ENCODE results near the gene TIMM50. TPM values are rescaled to one million over a fixed set of nuclear protein-coding genes. Genes with fewer than 3 reads are reported as not detected.

The TIMM50 gene
- total RNA-seq, result 46.6 TPM

DNA sequence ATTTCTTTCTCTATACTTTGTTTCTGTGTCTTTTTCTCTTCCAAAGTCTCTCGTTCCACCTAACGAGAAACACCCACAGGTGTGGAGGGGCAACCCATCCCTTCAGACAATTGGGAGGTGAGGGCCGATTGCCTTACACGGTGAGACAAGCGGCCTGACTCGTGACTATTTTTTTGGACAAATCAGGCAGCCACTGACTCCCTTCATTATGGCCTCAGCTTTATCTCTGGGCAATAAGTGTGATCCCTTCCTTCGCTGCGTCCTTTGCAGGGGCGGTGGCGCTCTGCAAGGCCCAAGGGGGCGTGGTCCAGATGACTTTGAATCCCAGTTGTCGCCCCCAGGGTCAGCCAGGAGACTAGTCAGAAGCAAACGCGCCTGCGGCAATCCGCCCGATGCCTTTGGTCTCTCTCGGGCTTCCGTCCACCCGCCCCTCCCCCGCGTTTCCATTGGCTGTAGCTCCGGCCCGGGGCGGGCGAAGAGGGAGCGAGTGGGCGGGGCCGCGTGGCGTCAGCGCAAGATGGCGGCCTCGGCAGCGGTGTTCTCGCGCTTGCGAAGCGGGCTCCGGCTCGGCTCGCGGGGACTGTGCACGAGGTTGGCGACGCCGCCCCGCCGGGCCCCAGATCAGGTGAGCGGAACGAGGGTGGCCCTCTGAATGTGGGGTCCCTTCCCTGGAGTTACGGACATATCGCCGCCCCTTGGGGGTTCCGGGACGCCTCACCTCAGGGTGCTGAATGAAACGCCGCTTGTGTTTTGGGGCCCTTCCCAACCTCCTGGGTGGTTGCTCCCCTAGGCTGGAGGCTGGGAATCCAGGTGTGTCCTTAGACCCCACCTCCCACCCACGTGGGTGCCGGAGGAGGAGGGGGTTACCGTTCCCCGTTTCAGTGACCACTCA lies at the start of gene TIMM50:
TSS of gene TIMM50 (plus strand) at position 502 of the 892 bp plus-strand sequence. CDS start at position 518, 16 bp downstream.

DNA sequence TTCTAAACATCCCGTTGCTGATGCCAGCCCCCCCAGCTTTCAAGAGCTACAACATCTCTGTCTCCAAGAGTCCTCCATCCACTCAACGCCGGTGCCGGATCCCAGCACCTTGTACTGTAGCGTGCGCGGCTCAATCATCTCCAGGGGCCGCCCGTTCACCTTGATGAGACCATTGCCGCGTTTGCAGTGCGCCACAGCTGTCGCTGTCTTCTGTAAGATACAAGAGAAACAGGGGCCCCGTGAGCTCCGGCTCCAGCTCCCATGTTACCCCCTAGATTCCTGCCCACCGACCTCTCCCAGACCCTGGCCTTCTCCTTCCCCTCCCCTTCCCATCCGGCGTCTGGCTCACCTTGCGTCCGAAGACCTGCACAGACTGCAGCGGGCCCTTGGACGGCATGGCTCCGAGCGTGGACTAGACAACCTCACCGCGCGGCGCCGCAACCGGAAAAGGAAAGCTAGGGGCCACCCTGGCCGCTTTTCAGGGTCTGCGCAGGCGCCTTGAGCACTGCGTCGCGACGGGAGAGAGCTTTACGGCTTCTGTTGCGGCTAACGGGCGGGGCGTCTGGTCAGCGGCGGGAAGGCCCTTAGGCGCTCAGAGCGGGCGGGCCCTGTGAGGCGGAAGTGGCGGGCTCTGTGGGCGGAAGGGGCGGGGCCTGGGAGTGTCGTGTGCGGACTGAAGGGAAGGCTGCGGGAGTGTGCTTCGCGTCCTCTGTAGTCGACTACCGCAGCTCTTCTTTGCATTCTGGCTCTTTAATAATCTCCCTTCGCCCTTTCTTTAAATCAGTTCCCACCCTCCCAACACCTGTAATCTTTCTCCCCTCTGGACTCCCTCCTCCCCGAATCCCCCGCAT lies 44.9 kb upstream of the TIMM50 start, which contains the start of gene RPS16:
TSS of gene RPS16 (minus strand) at position 451 of the 851 bp plus-strand sequence. CDS start at position 397, 54 bp downstream.

DNA sequence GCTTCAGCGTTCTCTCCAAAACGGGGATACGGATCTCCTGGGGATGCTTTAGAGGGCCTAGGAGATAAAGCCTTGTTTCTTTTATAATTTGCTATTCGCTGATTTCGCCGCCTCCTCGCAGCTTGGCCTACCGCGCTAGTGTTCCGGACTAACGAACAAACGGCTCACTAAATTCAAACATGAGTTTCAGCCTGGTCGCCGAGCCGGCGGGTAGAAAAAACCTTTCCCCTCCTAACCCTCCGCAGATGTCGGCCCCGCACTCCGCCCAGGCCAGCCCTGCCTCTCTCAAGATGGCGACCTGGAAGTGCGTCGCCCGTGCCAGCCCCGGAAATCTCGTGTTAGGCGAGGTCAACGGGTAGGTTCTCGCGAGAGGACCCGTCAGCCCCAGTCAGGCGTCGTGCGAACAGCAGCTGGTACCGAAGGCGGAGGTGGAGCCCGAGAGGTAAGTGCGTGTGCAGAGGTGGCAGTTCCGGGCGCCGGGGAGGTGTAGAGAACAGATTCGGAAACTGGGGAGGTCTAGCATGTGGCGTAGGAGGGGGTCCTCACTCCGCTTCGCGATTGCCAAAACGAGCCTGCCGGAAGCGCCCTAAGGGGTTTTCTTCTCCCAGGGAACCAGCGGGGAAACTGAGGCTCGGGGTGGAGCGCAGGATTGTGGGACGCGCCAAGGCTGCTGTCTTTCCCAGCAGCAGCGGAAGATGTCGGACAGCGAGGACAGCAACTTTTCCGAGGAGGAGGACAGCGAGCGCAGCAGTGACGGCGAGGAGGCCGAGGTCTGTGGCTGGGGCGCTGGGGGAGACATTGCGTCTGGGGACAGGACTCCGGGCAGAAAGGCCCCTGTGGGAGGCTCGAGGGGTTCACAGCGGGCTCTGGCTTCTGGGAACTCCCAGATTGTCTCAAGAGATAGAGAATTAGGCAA lies 35.2 kb upstream of the TIMM50 start, which contains the start of gene SUPT5H:
TSS of gene SUPT5H (plus strand) at position 387 of the 916 bp plus-strand sequence. CDS start at position 696, 309 bp downstream.

DNA sequence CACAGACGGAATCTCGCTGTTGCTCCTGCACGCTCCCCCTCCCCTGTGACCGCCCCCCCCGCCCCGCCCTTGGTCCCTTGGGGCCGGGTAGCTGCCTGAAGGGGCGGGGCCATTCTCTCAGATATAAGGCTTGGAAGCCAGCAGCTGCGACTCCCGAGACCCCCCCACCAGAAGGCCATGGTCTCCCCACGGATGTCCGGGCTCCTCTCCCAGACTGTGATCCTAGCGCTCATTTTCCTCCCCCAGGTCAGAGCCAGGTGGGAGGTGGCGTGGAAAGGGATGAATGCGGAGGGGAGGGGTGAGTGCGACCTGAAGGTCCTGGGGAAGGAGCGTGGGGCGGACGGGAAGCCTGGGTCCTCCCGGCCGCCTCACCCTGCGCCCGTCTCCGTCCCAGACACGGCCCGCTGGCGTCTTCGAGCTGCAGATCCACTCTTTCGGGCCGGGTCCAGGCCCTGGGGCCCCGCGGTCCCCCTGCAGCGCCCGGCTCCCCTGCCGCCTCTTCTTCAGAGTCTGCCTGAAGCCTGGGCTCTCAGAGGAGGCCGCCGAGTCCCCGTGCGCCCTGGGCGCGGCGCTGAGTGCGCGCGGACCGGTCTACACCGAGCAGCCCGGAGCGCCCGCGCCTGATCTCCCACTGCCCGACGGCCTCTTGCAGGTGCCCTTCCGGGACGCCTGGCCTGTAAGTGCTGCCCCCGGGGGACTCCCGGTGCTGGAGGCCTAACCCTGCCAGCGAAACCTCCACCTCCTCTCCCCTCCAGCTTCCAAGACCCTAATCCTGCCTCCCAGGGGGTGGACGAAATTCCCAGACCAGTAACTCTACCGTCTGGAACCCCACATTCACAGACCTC lies 18.4 kb downstream of the TIMM50 start, which contains the start of gene DLL3:
TSS of gene DLL3 (plus strand) at position 150 of the 845 bp plus-strand sequence. CDS start at position 178, 28 bp downstream.

DNA sequence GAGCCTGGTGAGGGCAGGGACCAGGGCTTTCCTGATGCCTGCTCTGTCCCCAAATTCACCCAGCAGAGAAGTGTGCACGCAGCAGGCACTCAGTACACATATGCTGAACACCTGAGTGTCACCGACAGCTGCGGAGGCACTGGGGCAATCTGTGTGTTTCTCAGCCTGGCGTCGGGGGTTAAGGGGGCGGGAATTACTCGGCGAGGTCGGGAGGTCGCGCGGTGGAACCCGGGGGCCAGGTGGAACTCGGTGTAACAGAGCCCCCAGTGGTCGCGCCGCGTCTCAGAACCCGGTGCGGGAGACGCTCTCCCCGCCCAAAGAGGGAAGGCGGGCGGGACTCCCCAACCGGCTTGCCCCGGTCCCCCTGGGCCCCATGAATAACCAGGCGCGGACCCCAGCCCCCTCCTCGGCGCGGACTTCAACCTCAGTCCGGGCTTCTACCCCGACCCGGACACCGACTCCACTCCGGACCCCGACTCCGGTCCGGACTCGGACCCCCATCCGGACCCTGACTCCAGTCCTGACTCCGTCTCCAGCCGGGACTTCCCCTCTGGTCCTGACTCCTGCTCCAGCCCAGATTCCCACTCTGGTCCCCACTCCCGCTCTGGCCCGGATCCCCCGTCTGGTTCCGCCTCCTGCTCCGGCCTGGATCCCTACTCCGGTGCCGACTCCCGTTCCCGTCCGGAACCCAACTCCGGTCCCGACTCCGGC lies 34.4 kb downstream of the TIMM50 start, which contains the start of gene SELENOV:
TSS of gene SELENOV (plus strand) at position 300 of the 711 bp plus-strand sequence. CDS start at position 374, 74 bp downstream.

DNA sequence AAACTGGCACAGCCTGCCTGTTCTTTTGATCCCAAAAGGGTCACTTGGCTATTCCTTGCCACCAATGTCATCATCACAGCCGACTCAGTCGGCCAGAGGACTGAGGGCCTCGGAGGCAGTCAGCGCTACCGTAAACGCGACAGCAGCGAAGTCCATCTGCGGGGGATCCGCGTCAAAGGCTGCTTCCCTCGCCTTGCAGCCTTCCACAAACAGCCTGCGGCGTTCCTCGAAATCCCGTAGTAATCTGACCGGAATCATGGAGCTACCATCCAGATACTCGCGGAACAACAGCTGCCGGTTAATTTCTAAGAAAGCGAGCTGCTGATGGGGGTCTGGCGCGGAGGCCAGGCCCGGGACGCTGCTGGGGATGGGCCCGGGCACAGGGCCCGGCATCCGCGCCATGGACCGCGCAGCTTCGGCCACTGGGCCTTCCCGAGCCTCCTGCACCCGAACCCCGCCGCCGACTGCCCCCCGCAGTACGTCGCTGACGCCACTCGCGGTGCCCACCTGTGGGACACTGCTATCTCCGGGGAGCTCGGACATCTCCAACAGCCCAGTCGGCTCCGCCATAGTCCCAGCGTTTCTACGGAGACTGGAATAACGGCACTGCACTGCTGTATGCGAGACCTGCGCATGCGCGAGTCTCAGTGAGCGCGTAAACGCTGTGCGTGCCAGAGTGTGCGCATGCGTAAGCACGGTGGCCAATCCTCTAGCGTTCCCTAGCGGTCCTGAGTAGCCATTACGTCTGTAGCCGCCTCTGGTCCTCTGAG lies 51.8 kb downstream of the TIMM50 start, which contains the start of gene EID2B:
TSS of gene EID2B (minus strand) at position 620 of the 770 bp plus-strand sequence. CDS start at position 570, 50 bp downstream.

DNA sequence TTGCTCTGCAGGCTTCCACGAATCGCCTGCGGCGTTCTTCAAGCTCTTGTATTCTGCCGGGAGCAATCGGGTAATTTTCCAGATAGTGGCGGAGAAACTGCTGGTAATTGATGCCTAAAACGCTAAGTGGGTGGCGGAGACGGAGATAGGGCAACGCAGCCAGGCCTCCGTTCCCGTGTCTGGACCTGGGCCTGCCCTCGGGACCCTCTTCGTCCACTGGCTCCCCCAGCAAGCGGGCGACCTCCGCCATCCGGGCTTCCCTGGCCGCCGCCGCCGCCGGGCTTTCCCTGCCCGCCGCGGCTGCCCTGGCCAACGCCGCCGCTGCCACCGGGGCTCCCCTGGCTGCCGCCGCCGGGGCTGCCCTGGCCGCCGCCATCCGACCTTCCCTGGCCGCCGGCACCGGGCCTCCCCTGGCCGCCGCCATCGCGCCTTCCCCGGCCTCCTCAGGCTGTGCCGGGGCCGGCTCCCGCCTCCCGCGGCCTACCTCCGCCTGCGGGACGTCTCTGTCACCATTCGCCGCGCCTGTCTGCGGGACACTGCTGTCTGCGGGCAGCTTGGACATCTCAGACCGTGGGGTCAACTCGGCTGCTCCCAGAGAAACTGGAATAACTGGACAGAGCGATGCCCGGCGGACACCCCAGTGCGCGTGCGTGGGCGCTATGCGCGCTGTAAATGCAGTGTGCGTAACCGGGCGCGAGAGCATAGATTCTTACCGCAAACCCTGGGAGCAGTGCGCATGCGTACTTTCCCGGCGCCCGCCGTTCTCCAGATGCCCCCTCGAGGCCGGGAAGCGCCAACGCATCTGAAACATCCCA lies 59.1 kb downstream of the TIMM50 start, which contains the start of gene EID2:
TSS of gene EID2 (minus strand) at position 644 of the 815 bp plus-strand sequence. CDS start at position 562, 82 bp downstream.

Other genes with a start within 250 kb of the TIMM50 start
- gene IFNL3, start 235.8 kb upstream of the TIMM50 start, total RNA-seq, result not detected
- not detected for gene IFNL4, start 232.0 kb upstream of the TIMM50 start, total RNA-seq
- gene IFNL2, start 212.4 kb upstream of the TIMM50 start, total RNA-seq, result not detected
- gene IFNL1, start 184.4 kb upstream of the TIMM50 start, total RNA-seq, result not detected
- 20.6 TPM for gene LRFN1, start 160.0 kb upstream of the TIMM50 start, total RNA-seq
- 7.3 TPM for gene GMFG, start 144.8 kb upstream of the TIMM50 start, total RNA-seq
- 81.2 TPM for gene SAMD4B, start 138.4 kb upstream of the TIMM50 start, total RNA-seq
- gene PAF1, start 89.7 kb upstream of the TIMM50 start, total RNA-seq, result 34.6 TPM
- 19.4 TPM for gene MED29, start 89.5 kb upstream of the TIMM50 start, total RNA-seq
- 23.1 TPM for gene ZFP36, start 74.0 kb upstream of the TIMM50 start, total RNA-seq
- gene PLEKHG2, start 68.2 kb upstream of the TIMM50 start, total RNA-seq, result 34.6 TPM
- gene RPS16, start 44.9 kb upstream of the TIMM50 start, total RNA-seq, result 77.1 TPM
- 76.5 TPM for gene SUPT5H, start 35.3 kb upstream of the TIMM50 start, total RNA-seq
- 9.5 TPM for gene DLL3, start 18.1 kb downstream of the TIMM50 start, total RNA-seq
- gene SELENOV, start 34.3 kb downstream of the TIMM50 start, total RNA-seq, result 1.7 TPM
- gene EID2B, start 52.0 kb downstream of the TIMM50 start, total RNA-seq, result 14.8 TPM
- 14.2 TPM for gene EID2, start 59.3 kb downstream of the TIMM50 start, total RNA-seq
- gene LGALS13, start 121.7 kb downstream of the TIMM50 start, total RNA-seq, result not detected
- gene LGALS16, start 175.1 kb downstream of the TIMM50 start, total RNA-seq, result not detected
- gene LGALS14, start 223.6 kb downstream of the TIMM50 start, total RNA-seq, result not detected